Occipital lobe (tissue), 2 donors: ENCODE measurements around the gene AMY2B. TPM values are rescaled to one million over a fixed set of nuclear protein-coding genes. Genes with fewer than 3 reads are reported as not detected.
"Not testable (repeated sequence)": the region's sequence is repeated elsewhere in the genome, so short reads cannot be mapped to it uniquely, and the experiment has no call there.

ENCODE experiments used
- DNase-seq: peaks from one replicate; lab custom pipeline; 2025; lab: John Stamatoyannopoulos, UW
- total RNA-seq: library from RNA; depleted of rRNA; stranded (reverse); fragments of >200 nt; gene quantifications from one replicate; pipeline ENCODE4 v1.2.3, GENCODE V29; 2014

The AMY2B gene
- total RNA-seq, result 201 TPM

DNA sequence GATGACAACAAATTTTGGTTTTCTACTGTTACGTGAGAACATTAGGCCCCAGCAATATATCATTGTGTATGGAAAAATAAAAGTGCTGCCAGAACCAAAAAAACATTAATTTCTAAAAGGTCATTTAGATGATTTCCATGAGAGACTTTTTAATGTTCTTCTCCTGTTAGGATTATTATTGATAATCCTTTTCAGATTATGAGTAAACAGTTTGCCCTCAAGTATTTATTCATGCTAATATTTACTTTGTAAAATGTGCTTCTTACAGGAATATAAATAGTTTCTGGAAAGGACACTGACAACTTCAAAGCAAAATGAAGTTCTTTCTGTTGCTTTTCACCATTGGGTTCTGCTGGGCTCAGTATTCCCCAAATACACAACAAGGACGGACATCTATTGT lies at the start of gene AMY2B:
Gene AMY2B (plus strand): TSS at position 301 of the 400 bp plus-strand sequence. CDS start 14 bp downstream, at position 315.
- not testable (repeated sequence) for DNase-seq

DNA sequence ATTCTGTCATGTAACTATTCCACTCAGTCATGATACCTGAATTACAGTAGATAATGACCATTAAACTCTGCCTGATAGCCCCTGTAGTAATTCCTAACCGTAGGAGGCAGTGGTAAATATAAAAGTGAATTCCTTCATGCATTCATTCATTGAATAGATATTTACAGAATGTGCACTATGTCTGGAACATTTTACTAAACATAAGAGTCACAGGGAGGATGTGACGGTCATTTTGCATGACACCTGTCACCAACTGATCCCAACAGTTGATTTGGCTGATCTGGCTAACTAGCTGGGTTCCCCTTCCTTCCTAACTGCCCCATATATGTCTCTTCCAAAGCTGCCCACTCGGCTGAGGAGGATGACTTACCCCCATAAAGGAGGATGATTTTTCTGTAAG lies 48.0 kb upstream of the AMY2B start:
- DNase-seq, result no peak

DNA sequence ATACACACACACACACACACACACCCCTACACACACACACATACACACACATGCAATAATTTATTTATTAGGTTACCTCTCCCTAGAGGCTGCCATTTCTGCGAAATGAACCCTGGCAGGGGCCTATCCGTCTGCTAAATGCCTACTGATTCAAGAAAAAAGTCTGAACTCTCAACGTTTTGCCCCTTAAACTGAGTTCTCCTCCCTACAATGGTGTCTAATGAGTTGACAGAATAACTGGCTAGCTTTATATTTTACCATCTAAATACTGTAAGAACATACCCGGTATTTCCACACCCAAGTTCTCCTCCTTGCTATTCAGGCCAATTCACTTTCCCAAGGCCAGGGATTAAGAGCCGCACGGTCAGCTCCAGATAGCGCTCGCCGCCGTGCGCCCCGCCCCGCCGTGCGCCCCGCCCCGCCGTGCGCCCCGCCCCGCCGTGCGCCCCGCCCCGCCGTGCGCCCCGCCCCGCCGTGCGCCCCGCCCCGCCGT lies 46.2 kb upstream of the AMY2B start:
- DNase-seq, result no peak

DNA sequence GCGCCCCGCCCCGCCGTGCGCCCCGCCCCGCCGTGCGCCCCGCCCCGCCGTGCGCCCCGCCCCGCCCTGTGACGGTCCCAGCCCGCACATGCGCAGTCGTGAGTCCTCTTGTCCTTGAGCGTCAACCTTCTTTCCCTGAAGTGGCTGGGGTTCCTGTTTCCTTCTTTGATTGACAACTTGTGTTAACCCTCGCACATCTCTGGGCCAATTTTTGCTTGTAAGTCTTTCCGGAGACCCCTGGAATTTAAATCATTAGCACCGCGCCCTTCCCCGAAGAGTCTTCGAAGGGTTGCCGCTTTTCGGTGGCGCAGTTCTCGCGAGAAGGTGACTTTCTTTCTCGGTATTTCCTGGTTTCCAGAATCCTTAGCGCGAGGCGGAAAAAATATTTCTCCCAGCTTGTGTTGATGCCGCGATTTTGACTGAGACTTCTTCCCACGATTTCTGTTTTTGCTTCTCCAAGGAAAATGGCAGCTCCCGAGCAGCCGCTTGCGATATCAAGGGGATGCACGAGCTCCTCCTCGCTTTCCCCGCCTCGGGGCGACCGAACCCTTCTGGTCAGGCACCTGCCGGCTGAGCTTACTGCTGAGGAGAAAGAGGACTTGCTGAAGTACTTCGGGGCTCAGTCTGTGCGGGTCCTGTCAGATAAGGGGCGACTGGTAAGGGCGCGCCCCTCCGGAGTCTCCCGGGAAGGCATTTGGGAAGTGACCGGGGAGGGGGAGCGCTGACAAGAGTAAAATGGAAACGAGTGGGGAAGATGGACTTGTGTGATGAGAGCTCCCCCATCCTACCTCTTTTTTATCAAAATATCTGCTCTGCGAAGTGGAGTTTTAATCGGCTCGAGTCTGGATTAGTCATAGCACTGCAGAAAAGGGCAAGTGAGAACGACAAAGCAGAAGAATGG lies 45.5 kb upstream of the AMY2B start, which contains the start of gene RNPC3:
Gene RNPC3 (plus strand): TSS at position 93 of the 901 bp plus-strand sequence. CDS start 372 bp downstream, at position 465.
- DNase-seq, result peak; percentile 86

DNA sequence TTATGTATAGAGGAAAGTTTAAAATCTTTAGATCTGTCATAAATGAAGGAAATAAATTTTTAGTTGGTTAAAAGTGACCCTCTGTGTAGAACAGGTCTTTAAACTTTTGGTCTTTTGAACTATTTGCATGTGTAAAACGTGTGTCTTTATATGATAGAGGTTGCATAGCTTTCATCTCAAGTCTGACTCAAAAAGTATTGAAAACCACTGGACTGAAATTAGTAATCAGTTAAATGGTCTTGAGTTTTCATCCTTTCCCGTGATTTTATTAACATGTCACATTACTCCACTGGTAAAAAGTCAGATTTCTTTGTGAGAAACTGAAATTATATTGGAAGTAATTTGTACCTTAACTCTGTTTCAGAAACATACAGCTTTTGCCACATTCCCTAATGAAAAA lies 44.1 kb upstream of the AMY2B start:
- DNase-seq, result no peak

DNA sequence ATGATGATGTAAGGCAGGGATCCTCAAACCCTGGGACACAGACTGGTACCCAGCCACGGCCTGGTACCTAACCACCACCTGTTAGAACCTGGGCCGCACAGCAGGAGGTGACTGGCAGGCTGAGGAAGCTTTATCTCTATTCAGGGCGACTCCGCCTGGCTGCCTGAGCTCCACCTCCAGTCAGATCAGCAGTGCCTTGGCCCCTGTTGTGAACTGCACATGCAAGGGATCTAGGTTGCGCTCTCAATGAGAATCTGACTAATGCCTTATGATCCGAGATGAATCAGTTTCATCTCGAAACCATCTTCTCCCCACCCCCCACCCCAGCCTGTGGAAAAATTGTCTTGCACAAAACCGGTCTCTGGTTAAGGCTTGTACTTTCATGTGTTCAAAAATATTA lies 41.6 kb upstream of the AMY2B start:
- no peak for DNase-seq

DNA sequence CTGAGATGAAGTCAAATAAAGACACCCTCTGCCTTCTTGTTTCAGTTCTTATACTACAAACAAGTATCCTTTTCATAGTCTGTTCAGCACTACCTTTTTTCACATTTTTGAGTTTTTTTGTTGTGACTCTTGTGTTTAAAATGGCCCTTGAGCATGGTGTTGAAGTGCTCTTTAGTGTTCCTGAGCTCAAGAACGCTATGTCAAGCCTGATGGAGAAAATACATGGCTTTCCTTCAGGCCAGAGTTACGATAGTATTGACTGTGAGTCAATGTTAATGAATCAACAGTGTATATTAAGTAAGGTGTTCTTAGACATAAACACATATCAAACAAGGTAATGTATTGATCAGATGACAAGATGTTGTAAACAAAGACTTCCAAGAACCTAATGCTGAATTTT lies 33.2 kb upstream of the AMY2B start:
- no peak for DNase-seq

DNA sequence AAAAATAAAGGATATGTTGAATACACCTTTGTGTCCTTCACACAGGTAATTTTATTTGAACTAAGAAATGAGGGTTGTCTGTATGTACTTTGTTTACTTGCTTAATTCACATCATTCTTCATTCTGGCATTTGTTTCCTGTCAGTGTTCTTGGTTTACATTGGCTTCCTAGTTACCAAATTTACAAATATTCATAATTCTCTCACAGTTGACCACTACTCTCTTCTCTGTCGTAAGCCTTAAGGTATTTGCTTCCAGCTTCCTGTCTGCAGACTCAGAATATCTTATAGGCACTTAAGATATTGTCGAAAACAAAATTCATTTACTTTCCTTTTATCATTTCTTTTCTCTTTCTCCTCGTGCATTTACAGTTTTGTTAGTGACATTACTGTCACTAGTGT lies 30.0 kb upstream of the AMY2B start:
- no peak for DNase-seq

DNA sequence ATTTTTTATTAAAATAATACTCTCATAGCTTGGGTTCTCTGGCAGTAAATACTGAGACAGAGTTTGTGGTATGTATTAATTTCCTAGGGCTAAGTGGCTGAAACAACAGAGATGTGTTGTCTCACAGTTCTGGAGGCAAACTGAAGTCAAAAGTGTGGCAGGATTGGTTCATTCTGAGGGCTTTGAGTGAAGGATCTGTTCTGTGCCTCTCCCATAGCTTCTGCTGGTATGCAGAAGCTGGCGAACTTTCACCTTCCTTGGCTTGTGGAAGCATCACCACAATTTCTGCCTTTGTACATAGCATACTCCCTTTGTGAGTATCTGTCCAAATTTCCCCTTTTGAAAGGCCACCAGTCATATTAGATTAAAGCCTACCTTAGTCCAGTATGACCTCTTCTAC lies 24.9 kb upstream of the AMY2B start:
- DNase-seq, result no peak

DNA sequence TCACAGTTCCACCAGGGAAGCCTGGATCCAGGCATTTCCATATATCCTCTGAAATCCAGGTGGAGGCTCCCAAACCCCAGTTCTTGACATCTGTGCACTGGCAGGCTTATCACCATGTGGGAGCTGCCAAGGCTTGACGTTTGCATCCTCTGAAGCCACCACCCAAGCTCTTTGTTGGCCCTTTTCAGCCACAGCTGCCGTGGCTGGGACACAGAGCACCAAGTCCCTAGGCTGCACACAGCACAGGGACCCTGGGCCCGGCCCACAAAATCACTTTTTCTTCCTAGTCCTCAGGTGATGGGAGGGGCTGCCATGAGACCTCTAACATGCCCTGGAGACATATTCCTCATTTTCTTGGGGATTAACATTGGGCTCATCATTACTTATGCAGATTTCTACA lies 23.5 kb upstream of the AMY2B start:
- no peak for DNase-seq

DNA sequence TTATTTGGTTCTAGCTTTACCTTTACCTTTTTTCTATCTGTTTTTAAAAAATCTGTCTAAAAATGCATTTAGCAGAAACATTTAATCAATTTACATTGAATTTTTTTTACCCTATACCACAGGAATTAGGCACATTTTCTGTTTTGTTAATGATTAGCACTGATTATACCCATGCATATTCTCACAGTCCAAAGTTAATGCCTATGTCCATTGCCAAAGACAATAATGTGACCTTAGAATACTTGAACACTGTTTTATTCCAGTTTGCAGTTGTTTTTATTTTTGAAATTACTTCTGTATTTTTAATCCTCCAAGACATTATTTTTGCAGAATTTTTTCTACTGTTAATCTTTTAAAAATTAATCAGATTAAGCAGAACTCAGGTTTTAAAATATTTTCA lies 11.0 kb upstream of the AMY2B start:
- DNase-seq, result no peak

DNA sequence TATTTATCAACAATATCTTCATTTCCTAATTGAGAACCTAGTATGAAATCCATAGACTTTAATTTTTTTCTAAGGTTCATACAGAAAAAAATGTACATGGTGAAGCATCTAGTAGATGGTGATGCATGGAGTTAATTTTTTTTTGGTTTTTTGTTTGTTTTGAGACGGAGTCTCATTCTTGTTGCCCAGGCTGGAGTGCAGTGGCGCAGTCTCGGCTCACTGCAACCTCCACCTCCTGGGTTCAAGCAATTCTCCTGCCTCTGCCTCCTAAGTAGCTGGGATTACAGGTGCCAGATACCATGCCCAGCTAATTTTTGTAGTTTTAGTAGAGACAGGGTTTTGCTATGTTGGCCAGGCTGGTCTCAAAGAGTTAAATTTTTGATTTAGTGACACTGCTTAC lies 10.3 kb upstream of the AMY2B start:
- not testable (repeated sequence) for DNase-seq

DNA sequence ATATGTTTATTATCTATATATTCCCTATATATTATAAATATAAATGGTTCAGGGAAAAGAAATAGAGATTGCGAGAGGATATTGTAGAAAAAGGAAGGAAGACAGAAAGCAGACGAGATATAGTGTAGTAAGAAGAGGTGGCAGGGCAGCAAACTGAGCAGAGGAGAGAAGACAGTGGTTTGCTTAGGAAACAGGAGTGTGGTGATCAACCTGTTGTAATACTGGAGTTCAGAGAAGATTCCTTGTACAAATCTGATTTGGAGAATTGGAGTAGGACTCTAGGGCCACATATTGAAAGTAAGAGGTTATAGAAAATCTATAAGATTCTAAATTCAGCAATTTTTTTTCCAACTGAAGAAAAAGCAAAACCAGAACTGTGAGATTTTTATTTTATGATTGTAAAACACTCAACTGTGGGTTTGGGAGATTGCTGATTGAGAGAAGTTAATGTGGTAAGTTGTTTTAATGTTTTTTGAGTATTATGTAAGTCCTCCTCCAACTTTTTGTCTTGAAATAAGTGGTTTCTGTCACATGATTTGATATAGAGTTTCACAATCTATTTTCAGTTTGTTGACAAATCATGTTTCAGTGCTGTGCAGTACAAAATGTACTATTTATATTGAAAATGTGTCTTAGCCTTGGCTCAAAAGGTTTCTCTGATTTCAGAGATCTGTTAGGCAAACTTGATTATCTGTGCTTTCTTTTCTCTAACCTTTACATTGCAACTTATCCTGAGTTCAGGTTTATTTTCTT lies 9.6 kb upstream of the AMY2B start:
- DNase-seq, result no peak

DNA sequence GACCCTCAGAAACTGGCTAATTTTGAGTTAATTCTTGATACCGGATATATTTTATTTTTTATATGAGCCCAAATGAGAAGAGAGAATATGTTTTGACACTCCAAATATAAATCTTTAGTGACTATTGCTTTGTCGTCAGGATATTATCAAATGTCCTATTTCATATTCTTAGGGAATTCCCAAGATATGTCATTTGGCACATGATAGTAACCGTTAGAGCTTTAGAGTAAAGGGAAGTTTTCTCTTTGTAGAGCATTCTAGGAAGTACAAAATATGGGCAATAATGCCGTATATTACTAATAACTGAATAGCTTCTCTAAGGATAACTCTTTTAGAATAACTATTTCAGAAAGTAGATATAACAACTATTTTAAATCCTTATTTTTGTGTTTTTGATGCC lies 8.3 kb upstream of the AMY2B start:
- no peak for DNase-seq

DNA sequence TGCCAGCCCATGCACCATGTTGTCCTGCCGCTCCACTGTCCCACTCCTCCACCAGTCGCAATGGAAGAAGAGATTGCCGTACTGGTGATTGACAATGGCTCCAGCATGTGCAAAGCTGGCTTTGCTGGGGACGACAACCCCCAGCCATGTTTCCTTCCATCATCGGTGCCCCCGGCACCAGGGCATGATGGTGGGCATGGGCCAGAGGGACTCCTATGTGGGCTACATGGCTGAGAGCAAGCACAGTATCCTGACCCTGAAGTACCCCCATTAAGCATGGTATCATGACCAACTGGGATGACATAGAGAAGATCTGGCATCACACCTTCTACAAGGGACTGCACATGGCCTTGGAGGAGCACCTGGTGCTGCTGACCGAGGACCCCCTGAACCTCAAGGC lies 1.9 kb upstream of the AMY2B start:
- DNase-seq, result no peak

DNA sequence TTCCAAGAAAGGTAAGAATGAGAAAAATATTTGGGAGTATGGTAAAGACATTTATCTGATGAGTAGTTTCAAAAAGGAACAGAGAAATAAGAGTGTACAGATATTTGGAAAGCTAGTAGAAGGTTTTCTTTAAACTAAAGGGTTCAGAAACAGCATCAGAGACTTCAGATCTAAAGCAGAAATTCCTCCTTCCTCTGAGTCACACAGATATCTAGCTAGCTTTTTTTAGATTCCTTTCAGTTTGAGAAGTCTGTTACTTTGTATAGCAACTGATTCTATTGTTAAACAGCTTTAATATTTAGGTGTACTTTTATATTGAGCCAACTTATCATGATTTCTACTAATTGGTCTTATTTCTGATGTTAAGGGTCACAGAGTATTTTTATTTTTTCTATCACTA lies 4.7 kb downstream of the AMY2B start:
- DNase-seq, result no peak

DNA sequence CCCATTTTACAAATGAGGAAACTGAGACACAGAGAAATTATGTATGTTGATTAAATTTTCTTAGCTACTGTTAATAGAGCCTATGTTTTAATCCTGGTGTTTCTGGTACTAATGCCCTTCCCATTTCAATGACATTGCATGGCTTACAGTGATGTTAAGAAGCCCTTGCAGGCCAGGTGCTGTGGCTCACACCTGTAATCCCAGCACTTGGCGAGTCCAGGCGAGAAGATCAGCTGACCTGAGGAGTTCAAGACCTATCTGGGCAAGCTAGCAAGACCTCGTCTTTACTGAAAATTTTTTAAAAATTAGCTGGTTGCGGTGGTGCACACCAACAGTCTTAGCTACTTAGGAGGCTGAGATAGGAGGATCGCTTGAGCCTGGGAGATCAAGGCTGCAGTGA lies 5.4 kb downstream of the AMY2B start:
- not testable (repeated sequence) for DNase-seq

DNA sequence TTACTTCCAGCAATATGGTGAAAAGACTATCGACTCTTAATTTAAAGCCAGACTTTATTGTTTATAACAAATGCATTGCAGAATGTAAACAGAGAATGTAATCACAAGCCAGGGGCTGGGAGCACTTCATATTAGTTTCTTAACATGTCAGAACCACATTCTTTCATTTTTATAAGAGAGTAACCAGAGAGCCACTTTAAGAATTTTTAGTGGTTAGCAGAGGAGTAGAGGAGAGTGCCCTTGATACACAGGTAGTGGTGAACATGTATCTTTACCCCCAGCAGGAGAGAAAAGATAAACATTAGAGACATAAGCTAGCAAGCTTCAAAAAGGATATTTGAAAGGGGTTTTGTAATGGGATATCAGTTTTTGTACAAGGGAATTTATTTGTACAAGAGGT lies 11.1 kb downstream of the AMY2B start:
- no peak for DNase-seq

DNA sequence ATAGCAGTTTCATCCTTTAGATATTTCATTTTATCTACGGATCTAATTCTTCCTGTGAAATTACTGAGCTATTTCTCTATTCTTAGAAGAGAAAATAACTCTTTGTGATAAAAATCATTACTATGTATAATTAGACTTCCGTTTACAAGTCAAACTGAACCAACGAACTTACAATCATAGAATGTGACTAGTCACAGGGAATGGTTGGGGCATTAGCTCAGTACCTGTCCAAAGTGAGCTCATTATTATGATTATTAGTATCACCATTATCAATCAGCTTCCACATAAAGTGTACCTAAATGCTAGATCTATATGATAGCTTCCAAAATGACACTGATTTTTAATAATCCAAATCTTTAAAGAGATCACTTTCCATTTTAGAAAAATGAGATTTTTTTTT lies 12.5 kb downstream of the AMY2B start:
- DNase-seq, result no peak

DNA sequence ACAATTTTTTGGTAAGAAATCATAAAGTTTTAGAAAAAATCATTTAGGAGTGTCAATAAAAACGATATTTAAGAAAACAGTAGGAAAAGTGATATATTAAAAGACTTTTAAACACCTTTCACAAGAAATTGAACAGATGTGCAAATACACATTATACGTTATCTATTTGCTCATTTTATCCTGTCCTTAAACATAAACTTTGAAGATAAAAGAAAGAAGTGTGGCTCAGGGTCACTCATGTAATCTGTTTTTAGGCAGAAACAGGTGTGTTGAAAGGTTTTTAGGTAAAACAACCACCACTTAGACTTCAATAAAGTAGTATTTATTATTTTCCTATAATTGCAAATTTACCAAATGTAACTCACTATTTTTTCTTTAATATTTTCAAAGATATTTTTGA lies 13.1 kb downstream of the AMY2B start:
- DNase-seq, result no peak

DNA sequence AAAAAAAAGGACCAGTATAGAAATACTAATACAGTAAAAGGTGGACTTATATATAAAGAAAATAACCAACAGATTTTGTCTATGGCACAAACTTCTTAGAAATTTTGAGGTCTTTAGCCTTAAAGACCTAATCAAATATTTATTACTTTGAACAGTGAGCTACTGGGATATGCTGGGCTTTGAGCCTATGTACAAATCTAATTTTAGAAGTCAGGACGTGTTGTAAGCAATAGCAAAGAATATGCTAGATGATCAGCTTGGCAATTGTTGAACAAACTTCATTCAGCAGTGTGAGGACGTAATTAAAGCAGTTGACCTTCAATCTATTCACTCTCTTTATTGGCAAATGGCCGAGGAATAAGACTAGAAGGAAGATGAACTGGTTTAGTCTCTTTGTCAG lies 31.4 kb downstream of the AMY2B start:
- not testable (repeated sequence) for DNase-seq

DNA sequence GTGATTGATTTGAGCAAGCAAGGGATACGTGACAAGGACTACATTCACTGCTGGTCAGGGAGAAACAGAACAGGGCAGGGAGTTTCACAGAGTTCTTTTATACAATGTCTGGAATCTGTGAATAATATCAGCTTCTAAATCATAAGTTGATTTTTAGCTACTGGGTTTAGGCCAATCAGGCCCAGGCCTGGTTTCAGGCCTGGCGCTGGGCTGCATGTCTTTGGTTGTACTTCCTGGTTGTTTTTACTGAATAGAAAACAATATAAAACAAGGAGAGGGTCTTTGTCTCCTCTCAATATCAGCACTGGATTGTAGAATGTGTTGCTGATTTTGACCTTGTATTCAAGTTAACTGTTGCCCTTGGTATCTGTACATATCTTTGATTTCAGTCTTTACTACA lies 45.0 kb downstream of the AMY2B start:
- DNase-seq, result no peak
